RWPE1 (cell line): Measurements from ENCODE around the gene PDE4B.

Source experiments
- CTCF ChIA-PET: fragments of 350-600 bp; sonication (Branson Sonifier 250); formaldehyde crosslinking; extraction: SDS; loops from one replicate; lab custom pipeline; 2021; lab: Yijun Ruan, JAX
- POLR2A ChIA-PET: fragments of 400-600 bp; formaldehyde crosslinking; extraction: SDS; loops from one replicate; lab custom pipeline; 2020; ENCODE audit warnings: antibody characterized with exemption; ENCODE audit not compliant: low non-redundant PET; lab: Yijun Ruan, JAX
- DNase-seq: peaks from one replicate; pipeline ENCODE4 v3.0.0; 2012; ENCODE audit warnings: low spot score
- H3K27ac ChIP-seq: fragments of 450-650 bp; 2 replicates; pipeline ENCODE4 v1.5.1; 2017
- CTCF ChIP-seq: fragments of 450-650 bp; conservative IDR thresholded peaks from 2 replicates; pipeline ENCODE4 v1.5.1; 2017; ENCODE audit warnings: low read depth, mild to moderate bottlenecking

Gene PDE4B

GRCh38 chr1:66172272-66172671 is 379.6 kb downstream of the PDE4B start:
- TF ChIP-seq CTCF = no peak
- H3K27ac ChIP-seq = no peak overlapping the region
- ChIA-PET CTCF (interaction anchor here (0.5 to 0.7 kb wide), 2 partner anchors 51 to 590 kb away, joined by 3 read pairs; no protein-coding TSS in a partner anchor), POLR2A (no interaction called here)
- no peak for DNase-seq

- DNase-seq = no peak
- H3K27ac ChIP-seq = no peak overlapping the region
- TF ChIP-seq CTCF = no peak
- ChIA-PET CTCF (no interaction called here), POLR2A (no interaction called here)
Observed at GRCh38 chr1:66175098-66175497, 382.4 kb downstream of the PDE4B start.

GRCh38 chr1:66175581-66175980 is 382.9 kb downstream of the PDE4B start:
- ChIA-PET CTCF (no interaction called here), POLR2A (no interaction called here)
- no peak for DNase-seq
- no peak for TF ChIP-seq CTCF
- no peak overlapping the region for H3K27ac ChIP-seq

GRCh38 chr1:66176012-66176715 is 383.5 kb downstream of the PDE4B start:
- DNase-seq = no peak

GRCh38 chr1:66176832-66177231 is 384.1 kb downstream of the PDE4B start:
- CTCF ChIA-PET = no interaction called here
- no peak overlapping the region for H3K27ac ChIP-seq
- no peak for TF ChIP-seq CTCF
- DNase-seq = no peak
- POLR2A ChIA-PET = no interaction called here

More at GRCh38 chr1:66176012-66176715, 383.5 kb downstream of the PDE4B start:
- H3K27ac ChIP-seq = no peak overlapping the region
- POLR2A ChIA-PET = no interaction called here
- no peak for TF ChIP-seq CTCF
- CTCF ChIA-PET = no interaction called here

- ChIA-PET CTCF (no interaction called here), POLR2A (no interaction called here)
- no peak for TF ChIP-seq CTCF
- H3K27ac ChIP-seq = no peak overlapping the region
- no peak for DNase-seq
Observed at GRCh38 chr1:66177510-66177909, 384.8 kb downstream of the PDE4B start.
